Measurements from ENCODE around the gene TRIM14. TPM values are rescaled to one million over a fixed set of nuclear protein-coding genes. Genes with fewer than 3 reads are reported as not detected.

Gene TRIM14
- total RNA-seq, 4 donors from 2014 or later, result 9.4 to 16.8 (median 10.1) TPM

DNA sequence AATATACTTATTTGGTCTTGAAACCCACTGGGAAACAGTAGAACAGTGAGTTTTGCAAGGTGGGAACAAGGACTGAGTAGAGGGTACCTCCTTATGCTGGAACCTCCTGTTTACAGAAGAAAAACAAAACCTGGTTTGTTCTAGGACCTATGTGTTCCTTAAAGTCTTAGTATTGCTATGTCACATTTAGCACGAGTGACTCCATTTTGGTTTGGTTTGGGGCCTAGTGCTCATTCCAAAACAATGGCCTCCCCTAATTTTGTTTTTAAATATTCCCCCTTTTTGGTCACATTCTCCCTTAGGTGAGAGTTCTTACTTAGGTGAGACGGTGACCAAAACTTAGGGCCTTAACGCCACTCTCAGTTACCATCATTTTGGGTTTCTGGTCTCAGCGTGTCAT lies 68.7 kb downstream of the TRIM14 start:
- Histone ChIP-seq H3K9me3 (no peaks in the 10 kb centered on the region), H3K36me3 (no peaks in the 10 kb centered on the region), H3K4me1 (no peaks in the 10 kb centered on the region), H3K27me3 (no peaks in the 10 kb centered on the region), H3K4me3 (no peak overlapping the region), H3K27ac (no peak overlapping the region)
- TF ChIP-seq POLR2A (IDR thresholded peaks at IDR 0.05), result no peak
- TF ChIP-seq EP300 (IDR thresholded peaks at IDR 0.05), result no peak
- TF ChIP-seq, protein P1, sequence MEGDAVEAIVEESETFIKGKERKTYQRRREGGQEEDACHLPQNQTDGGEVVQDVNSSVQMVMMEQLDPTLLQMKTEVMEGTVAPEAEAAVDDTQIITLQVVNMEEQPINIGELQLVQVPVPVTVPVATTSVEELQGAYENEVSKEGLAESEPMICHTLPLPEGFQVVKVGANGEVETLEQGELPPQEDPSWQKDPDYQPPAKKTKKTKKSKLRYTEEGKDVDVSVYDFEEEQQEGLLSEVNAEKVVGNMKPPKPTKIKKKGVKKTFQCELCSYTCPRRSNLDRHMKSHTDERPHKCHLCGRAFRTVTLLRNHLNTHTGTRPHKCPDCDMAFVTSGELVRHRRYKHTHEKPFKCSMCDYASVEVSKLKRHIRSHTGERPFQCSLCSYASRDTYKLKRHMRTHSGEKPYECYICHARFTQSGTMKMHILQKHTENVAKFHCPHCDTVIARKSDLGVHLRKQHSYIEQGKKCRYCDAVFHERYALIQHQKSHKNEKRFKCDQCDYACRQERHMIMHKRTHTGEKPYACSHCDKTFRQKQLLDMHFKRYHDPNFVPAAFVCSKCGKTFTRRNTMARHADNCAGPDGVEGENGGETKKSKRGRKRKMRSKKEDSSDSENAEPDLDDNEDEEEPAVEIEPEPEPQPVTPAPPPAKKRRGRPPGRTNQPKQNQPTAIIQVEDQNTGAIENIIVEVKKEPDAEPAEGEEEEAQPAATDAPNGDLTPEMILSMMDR (IDR thresholded peaks at IDR 0.05), result no peak
- 93 to 95% methylated on average over 4 of the region's 4 CpGs for WGBS, 2 donors
- DNase-seq (ENCODE audit: low spot score in 2 of 2), result no peak

DNA sequence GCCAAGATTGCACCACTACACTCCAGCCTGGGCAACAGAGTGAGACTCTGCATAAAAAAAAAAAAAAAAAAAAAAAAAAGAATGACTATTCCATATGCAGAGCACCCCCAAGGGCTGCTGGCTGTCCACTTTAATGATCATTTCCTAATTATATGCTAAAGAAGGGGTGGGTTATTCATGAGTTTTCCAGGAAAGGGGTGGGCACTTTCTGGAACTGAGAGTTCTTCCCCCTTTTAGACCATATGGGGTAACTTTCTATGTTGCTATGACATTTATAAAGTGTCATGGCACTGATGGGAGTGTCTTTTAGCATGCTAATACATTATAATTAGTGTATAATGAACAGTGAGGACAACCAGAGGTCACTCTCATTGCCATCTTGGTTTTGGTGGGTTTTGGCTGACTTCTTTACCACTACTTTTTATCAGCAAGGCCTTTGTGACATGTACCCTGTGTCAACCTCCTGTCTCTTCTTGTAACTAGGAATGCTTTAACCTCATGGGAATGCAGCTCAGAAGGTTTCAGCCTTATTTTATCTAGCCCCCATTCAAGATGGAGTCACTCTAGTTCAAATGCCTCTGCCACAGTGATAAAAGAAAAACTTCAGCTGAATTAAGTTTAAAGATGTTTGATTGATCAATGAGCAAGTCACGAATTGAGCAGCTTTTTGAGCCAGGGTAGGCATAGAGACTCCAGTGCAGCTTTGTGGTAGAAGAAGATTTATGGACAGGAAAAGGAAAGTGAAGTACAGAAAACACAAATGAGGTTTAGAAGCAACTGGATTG lies 69.5 kb downstream of the TRIM14 start:
- H3K4me3 ChIP-seq, result no peak overlapping the region
- no peaks in the 10 kb centered on the region for H3K27me3 ChIP-seq
- TF ChIP-seq EP300 (IDR thresholded peaks at IDR 0.05) (no peak), POLR2A (IDR thresholded peaks at IDR 0.05) (no peak)
- TF ChIP-seq, protein P1 (IDR thresholded peaks at IDR 0.05), result no peak
- no peaks in the 10 kb centered on the region for H3K4me1 ChIP-seq
- no peaks in the 10 kb centered on the region for H3K36me3 ChIP-seq
- H3K9me3 ChIP-seq, result no peaks in the 10 kb centered on the region
- 63 to 67% methylated on average over 1 of the region's 1 CpG for WGBS, 2 donors
- no peak overlapping the region for H3K27ac ChIP-seq
- no peak for DNase-seq (ENCODE audit: low spot score in 2 of 2)

DNA sequence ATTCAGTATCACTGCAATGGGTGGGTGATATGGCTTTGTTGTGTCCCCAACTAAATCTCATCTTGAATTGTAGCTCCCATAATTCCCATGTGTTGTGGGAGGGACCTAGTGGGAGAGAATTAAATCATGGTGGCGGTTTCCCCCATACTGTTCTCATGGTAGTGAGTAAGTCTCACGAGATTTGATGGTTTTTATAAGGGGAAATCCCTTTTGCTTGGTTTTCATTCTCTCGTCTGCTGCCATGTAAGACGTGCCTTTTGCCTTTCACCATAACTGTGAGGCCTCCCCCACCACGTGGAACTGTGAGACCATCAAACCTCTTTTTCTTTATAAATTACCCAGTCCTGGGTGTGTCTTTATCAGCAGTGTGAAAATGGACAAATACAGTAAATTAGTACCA lies 72.0 kb downstream of the TRIM14 start:
- Histone ChIP-seq H3K27ac (no peak overlapping the region), H3K36me3 (no peaks in the 10 kb centered on the region), H3K9me3 (no peaks in the 10 kb centered on the region), H3K4me1 (no peaks in the 10 kb centered on the region), H3K4me3 (no peak overlapping the region), H3K27me3 (no peaks in the 10 kb centered on the region)
- 80 to 83% methylated on average over 5 of the region's 5 CpGs for WGBS, 2 donors
- TF ChIP-seq, protein P1 (IDR thresholded peaks at IDR 0.05), result no peak
- no peak for TF ChIP-seq POLR2A (IDR thresholded peaks at IDR 0.05)
- no peak for TF ChIP-seq EP300 (IDR thresholded peaks at IDR 0.05)
- DNase-seq (ENCODE audit: low spot score in 2 of 2), result no peak

DNA sequence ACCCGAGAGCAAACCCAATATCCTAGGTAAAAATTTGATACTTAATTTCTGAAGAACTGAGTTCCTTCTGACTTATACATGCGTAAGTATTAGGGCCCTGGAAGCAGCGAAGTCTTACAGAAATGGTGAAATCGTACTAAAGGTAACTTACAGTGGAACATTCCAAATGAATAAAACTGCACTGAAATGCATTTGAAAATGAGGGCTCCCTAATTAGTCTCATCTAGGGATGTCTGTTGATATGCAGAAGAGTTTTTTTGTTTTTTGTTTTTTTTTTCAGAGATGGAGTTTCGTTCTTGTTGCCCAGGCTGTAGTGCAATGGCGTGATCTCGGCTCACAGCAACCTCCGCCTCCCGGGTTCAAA lies 72.9 kb downstream of the TRIM14 start:
- 93 to 94% methylated on average over 9 of the region's 9 CpGs for WGBS, 2 donors
- no peaks in the 10 kb centered on the region for H3K27me3 ChIP-seq
- H3K9me3 ChIP-seq, result no peaks in the 10 kb centered on the region
- TF ChIP-seq, protein P1 (IDR thresholded peaks at IDR 0.05), result no peak
- TF ChIP-seq POLR2A (IDR thresholded peaks at IDR 0.05) (no peak), EP300 (IDR thresholded peaks at IDR 0.05) (no peak)
- no peak for DNase-seq (ENCODE audit: low spot score in 2 of 2)
- H3K4me1 ChIP-seq, result no peaks in the 10 kb centered on the region
- H3K27ac ChIP-seq, result no peak overlapping the region
- no peaks in the 10 kb centered on the region for H3K36me3 ChIP-seq
- no peak overlapping the region for H3K4me3 ChIP-seq

DNA sequence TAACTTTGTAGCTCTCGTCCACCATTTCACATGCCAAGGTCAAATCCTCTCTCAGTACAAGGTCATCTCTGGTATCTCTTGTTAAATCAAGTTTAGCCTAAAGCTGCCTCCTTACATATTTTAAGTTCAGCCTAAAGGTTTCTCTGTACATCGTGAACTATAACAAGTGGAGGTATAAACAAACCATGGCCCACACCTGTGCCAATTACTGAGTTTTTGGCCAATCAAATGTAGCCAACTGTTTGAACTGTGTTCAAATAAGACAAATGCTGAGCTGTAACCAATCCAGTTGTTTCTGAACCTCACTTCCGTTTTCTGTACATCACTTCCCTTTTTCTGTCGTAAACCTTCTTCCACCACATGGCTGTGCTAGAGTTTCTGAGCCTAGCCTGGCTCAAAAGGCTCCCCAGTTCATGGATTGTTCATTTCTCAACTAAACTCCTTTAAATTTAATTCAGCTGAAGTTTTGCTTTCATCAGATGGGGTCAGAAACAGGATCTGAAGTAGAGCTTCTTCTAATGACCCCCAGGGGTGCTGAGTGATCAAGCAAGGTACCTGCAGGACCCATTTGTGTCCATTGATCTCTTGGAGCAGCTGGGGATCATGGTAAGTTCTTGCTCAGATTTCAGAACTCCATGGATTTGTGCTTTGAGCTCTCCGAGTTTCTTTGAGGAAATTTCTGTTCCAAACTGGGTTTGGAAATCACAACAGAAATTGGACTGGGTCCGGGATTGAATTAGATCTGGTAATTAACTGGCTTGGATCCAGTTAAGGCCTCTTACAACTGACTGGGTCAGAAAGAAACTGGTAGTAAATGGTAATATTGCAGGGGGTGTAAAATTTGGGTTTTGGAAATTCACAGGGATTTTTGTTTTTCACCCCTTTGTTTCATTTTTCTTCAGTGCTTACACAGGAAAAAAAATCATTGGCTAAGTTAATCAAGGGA lies 73.5 kb downstream of the TRIM14 start:
- no peaks in the 10 kb centered on the region for H3K4me1 ChIP-seq
- no peaks in the 10 kb centered on the region for H3K9me3 ChIP-seq
- DNase-seq (ENCODE audit: low spot score in 2 of 2), result no peak
- no peaks in the 10 kb centered on the region for H3K27me3 ChIP-seq
- no peaks in the 10 kb centered on the region for H3K36me3 ChIP-seq
- H3K27ac ChIP-seq, result no peak overlapping the region
- H3K4me3 ChIP-seq, result peak overlapping the region in 1 of 4 donors; percentile 11
- WGBS, 2 donors, result 64 to 65% methylated on average over 6 of the region's 6 CpGs
- TF ChIP-seq POLR2A (IDR thresholded peaks at IDR 0.05) (no peak), EP300 (IDR thresholded peaks at IDR 0.05) (no peak)
- TF ChIP-seq, protein P1 (IDR thresholded peaks at IDR 0.05), result no peak
